Measurements from ENCODE around the gene HINFP. TPM values are rescaled to one million over a fixed set of nuclear protein-coding genes. Genes with fewer than 3 reads are reported as not detected.

The HINFP gene
- total and polyA plus RNA-seq, 9 of the 15 experiments (the other 6 are each of a cell fraction or from before 2014, with no cell fraction given): 13.8 to 34.1 (median 22.5) TPM

- TF ChIP-seq NFE2 (IDR thresholded peaks at IDR 0.05; ENCODE audit: low read depth) (no peak), POLR3G (IDR thresholded peaks at IDR 0.05; ENCODE audit: extremely low read depth, insufficient read length, insufficient replicate concordance) (no peak), PHF21A (IDR thresholded peaks at IDR 0.05; ENCODE audit: borderline replicate concordance, low read depth) (no peak), DMBX1 (CRISPR knock-in tag; IDR thresholded peaks at IDR 0.05; ENCODE audit: borderline replicate concordance) (no peak), MEF2D (tag; conservative IDR thresholded peaks at IDR 0.05; ENCODE audit: low read depth) (no peak), ZNF644 (tag; IDR thresholded peaks at IDR 0.05; ENCODE audit: low read depth) (no peak), MEF2A (IDR thresholded peaks at IDR 0.05; ENCODE audit: control insufficient read depth, low read depth, low read length) (no peak), MNT (conservative IDR thresholded peaks at IDR 0.05) (no peak), STAG1 (CRISPR knock-in tag; IDR thresholded peaks at IDR 0.05; ENCODE audit: borderline replicate concordance) (no peak), MLLT1 (IDR thresholded peaks at IDR 0.05) (no peak), STAT5B (CRISPR knock-in tag; IDR thresholded peaks at IDR 0.05) (no peak), ZNF124 (CRISPR knock-in tag; IDR thresholded peaks at IDR 0.05) (no peak), ZC3H4 (CRISPR knock-in tag; IDR thresholded peaks at IDR 0.05; ENCODE audit: borderline replicate concordance) (no peak), USF1 (CRISPR knock-in tag; IDR thresholded peaks at IDR 0.05) (no peak), YBX1 (IDR thresholded peaks at IDR 0.05) (no peak), YY1 (IDR thresholded peaks at IDR 0.05; ENCODE audit: borderline replicate concordance in 1 of 3, control insufficient read depth in 1 of 3, extremely low read depth in 1 of 3, insufficient read depth in 3 of 3, insufficient read length in 1 of 3, insufficient replicate concordance in 2 of 3, low read depth in 1 of 3, low read length in 2 of 3) (no peak), RUNX1 (IDR thresholded peaks at IDR 0.05; ENCODE audit: low read depth) (no peak), ZKSCAN3 (CRISPR knock-in tag; IDR thresholded peaks at IDR 0.05) (no peak)
- TF ChIP-seq, protein P1, sequence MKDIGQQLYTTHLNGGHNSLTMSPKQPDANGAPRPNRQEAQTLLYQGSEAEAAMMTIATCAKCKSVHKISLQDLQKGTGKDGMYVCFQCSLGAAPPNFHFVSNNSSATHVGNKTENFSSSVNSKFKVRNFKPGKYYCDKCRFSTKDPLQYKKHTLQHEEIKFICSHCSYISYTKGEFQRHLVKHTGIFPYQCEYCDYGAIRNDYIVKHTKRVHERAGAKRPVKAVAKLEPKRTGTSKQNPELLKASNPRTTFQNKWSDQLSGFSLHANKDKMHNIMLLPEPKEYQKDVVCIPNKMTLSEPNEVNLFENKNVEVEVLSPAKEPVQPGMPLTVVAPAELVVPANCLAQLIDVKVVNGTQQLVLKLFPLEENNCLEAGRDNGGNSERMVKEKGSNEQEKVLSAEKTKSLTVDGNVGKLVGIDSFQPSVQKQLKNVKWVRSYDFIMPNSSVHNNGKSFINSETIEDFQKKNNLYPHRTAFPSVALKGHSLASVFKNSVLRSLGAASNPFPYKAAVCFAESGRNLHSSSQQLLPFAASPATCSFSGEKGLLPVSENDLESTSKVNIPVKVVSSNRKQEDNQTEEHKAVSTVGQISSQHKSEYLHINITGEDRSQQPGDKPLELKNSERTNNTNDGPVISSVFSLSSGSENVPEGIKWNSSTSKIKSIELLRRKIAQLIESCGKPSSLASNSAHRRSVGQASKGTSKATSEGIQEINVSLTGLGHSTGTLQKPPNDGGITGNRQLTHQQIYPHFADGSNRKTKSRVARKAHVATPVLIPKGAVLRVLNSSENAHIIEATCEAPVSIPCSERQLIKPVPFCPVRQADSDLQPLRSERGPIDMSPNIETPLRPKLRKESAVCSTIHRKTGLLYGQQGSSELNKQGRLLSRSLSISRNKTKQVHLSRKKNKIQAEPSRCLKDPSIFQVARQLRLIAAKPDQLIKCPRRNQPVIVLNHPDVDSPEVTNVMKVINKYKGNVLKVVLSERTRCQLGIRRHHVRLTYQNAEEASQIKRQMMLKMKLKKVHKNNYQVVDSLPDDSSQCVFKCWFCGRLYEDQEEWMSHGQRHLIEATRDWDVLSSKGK (CRISPR knock-in tag; IDR thresholded peaks at IDR 0.05): no peak
- TF ChIP-seq, protein P2, sequence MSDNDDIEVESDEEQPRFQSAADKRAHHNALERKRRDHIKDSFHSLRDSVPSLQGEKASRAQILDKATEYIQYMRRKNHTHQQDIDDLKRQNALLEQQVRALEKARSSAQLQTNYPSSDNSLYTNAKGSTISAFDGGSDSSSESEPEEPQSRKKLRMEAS (CRISPR knock-in tag; IDR thresholded peaks at IDR 0.05): no peak
Measured at GRCh38 chr11:119115484-119116234, 5.7 kb upstream of the HINFP start (continued).
